ENCODE results near the gene IL17RA.

Gene IL17RA

GRCh38 chr22:17109976-17110375, 25.2 kb downstream of the IL17RA start:
- H3K9ac ChIP-seq (ENCODE audit: insufficient read length, low read depth): no peak overlapping the region
- TF ChIP-seq ZNF274 (IDR thresholded peaks at IDR 0.05; ENCODE audit: low read depth, low read length) (no peak), YY1 (IDR thresholded peaks at IDR 0.05; ENCODE audit: insufficient read depth, insufficient read length) (no peak), SUZ12 (IDR thresholded peaks at IDR 0.05; ENCODE audit: extremely low read depth, insufficient read depth, insufficient read length) (no peak)
- H3K4me1 ChIP-seq (ENCODE audit: insufficient read depth, insufficient read length): peaks cover 2% of the 10 kb centered on the region
- DNase-seq (ENCODE audit: low read depth, low spot score): no peak
- peaks cover 40% of the 10 kb centered on the region for H3K36me3 ChIP-seq (ENCODE audit: insufficient read depth, insufficient read length, low read length)
- H3K27me3 ChIP-seq (ENCODE audit: insufficient read depth, insufficient read length): no peaks in the 10 kb centered on the region
- no peak overlapping the region for H3K4me3 ChIP-seq (ENCODE audit: insufficient read length, low read depth)
- no peaks in the 10 kb centered on the region for H3K9me3 ChIP-seq (ENCODE audit: insufficient read depth, low read length)

- H3K4me3 ChIP-seq (ENCODE audit: insufficient read length, low read depth): no peak overlapping the region
- H3K9me3 ChIP-seq (ENCODE audit: insufficient read depth, low read length): no peaks in the 10 kb centered on the region
- peaks cover 31% of the 10 kb centered on the region for H3K36me3 ChIP-seq (ENCODE audit: insufficient read depth, insufficient read length, low read length)
- H3K9ac ChIP-seq (ENCODE audit: insufficient read length, low read depth): no peak overlapping the region
- no peak for TF ChIP-seq SUZ12 (IDR thresholded peaks at IDR 0.05; ENCODE audit: extremely low read depth, insufficient read depth, insufficient read length)
- TF ChIP-seq ZNF274 (IDR thresholded peaks at IDR 0.05; ENCODE audit: low read depth, low read length): no peak
- DNase-seq (ENCODE audit: low read depth, low spot score): no peak
- peaks cover 2% of the 10 kb centered on the region for H3K4me1 ChIP-seq (ENCODE audit: insufficient read depth, insufficient read length)
- no peaks in the 10 kb centered on the region for H3K27me3 ChIP-seq (ENCODE audit: insufficient read depth, insufficient read length)
Observed at GRCh38 chr22:17110791-17111550, 26.2 kb downstream of the IL17RA start.

- Histone ChIP-seq H3K36me3 (ENCODE audit: insufficient read depth, insufficient read length, low read length) (peaks cover 15% of the 10 kb centered on the region), H3K27me3 (ENCODE audit: insufficient read depth, insufficient read length) (no peaks in the 10 kb centered on the region), H3K4me1 (ENCODE audit: insufficient read depth, insufficient read length) (peaks cover 8% of the 10 kb centered on the region), H3K4me3 (ENCODE audit: insufficient read length, low read depth) (no peak overlapping the region), H3K9ac (ENCODE audit: insufficient read length, low read depth) (no peak overlapping the region), H3K9me3 (ENCODE audit: insufficient read depth, low read length) (no peaks in the 10 kb centered on the region)
- no peak for DNase-seq (ENCODE audit: low read depth, low spot score)
- TF ChIP-seq YY1 (IDR thresholded peaks at IDR 0.05; ENCODE audit: insufficient read depth, insufficient read length): no peak
- TF ChIP-seq SUZ12 (IDR thresholded peaks at IDR 0.05; ENCODE audit: extremely low read depth, insufficient read depth, insufficient read length): no peak
- TF ChIP-seq ZNF274 (IDR thresholded peaks at IDR 0.05; ENCODE audit: low read depth, low read length): no peak
Observed at GRCh38 chr22:17112491-17113042, 27.8 kb downstream of the IL17RA start.

- no peak overlapping the region for H3K9ac ChIP-seq (ENCODE audit: insufficient read length, low read depth)
- no peak for DNase-seq (ENCODE audit: low read depth, low spot score)
- peaks cover 8% of the 10 kb centered on the region for H3K4me1 ChIP-seq (ENCODE audit: insufficient read depth, insufficient read length)
- no peak for TF ChIP-seq SUZ12 (IDR thresholded peaks at IDR 0.05; ENCODE audit: extremely low read depth, insufficient read depth, insufficient read length)
- no peaks in the 10 kb centered on the region for H3K27me3 ChIP-seq (ENCODE audit: insufficient read depth, insufficient read length)
- H3K4me3 ChIP-seq (ENCODE audit: insufficient read length, low read depth): no peak overlapping the region
- H3K36me3 ChIP-seq (ENCODE audit: insufficient read depth, insufficient read length, low read length): peaks cover 9% of the 10 kb centered on the region
- H3K9me3 ChIP-seq (ENCODE audit: insufficient read depth, low read length): no peaks in the 10 kb centered on the region
Observed at GRCh38 chr22:17113600-17113999, 28.8 kb downstream of the IL17RA start.

- TF ChIP-seq YY1 (IDR thresholded peaks at IDR 0.05; ENCODE audit: insufficient read depth, insufficient read length) (no peak), SUZ12 (IDR thresholded peaks at IDR 0.05; ENCODE audit: extremely low read depth, insufficient read depth, insufficient read length) (no peak), ZNF274 (IDR thresholded peaks at IDR 0.05; ENCODE audit: low read depth, low read length) (no peak)
- H3K36me3 ChIP-seq (ENCODE audit: insufficient read depth, insufficient read length, low read length): peaks cover 2% of the 10 kb centered on the region
- DNase-seq (ENCODE audit: low read depth, low spot score): no peak
- H3K9me3 ChIP-seq (ENCODE audit: insufficient read depth, low read length): no peaks in the 10 kb centered on the region
- no peaks in the 10 kb centered on the region for H3K27me3 ChIP-seq (ENCODE audit: insufficient read depth, insufficient read length)
- H3K9ac ChIP-seq (ENCODE audit: insufficient read length, low read depth): no peak overlapping the region
- H3K4me1 ChIP-seq (ENCODE audit: insufficient read depth, insufficient read length): peaks cover 8% of the 10 kb centered on the region
- H3K4me3 ChIP-seq (ENCODE audit: insufficient read length, low read depth): no peak overlapping the region
Observed at GRCh38 chr22:17114173-17114897, 29.5 kb downstream of the IL17RA start.

GRCh38 chr22:17114898-17115235, 30.1 kb downstream of the IL17RA start:
- no peak for DNase-seq (ENCODE audit: low read depth, low spot score)
- TF ChIP-seq YY1 (IDR thresholded peaks at IDR 0.05; ENCODE audit: insufficient read depth, insufficient read length) (no peak), ZNF274 (IDR thresholded peaks at IDR 0.05; ENCODE audit: low read depth, low read length) (no peak), SUZ12 (IDR thresholded peaks at IDR 0.05; ENCODE audit: extremely low read depth, insufficient read depth, insufficient read length) (no peak)
- H3K4me1 ChIP-seq (ENCODE audit: insufficient read depth, insufficient read length): peaks cover 10% of the 10 kb centered on the region

GRCh38 chr22:17115236-17115635, 30.4 kb downstream of the IL17RA start:
- H3K36me3 ChIP-seq (ENCODE audit: insufficient read depth, insufficient read length, low read length): no peaks in the 10 kb centered on the region
- H3K27me3 ChIP-seq (ENCODE audit: insufficient read depth, insufficient read length): no peaks in the 10 kb centered on the region
- no peak for DNase-seq (ENCODE audit: low read depth, low spot score)
- no peak overlapping the region for H3K9ac ChIP-seq (ENCODE audit: insufficient read length, low read depth)
- H3K4me3 ChIP-seq (ENCODE audit: insufficient read length, low read depth): no peak overlapping the region
- no peak for TF ChIP-seq YY1 (IDR thresholded peaks at IDR 0.05; ENCODE audit: insufficient read depth, insufficient read length)
- no peaks in the 10 kb centered on the region for H3K9me3 ChIP-seq (ENCODE audit: insufficient read depth, low read length)
- peaks cover 10% of the 10 kb centered on the region for H3K4me1 ChIP-seq (ENCODE audit: insufficient read depth, insufficient read length)

More at GRCh38 chr22:17114898-17115235, 30.1 kb downstream of the IL17RA start:
- Histone ChIP-seq H3K36me3 (ENCODE audit: insufficient read depth, insufficient read length, low read length) (no peaks in the 10 kb centered on the region), H3K9ac (ENCODE audit: insufficient read length, low read depth) (no peak overlapping the region), H3K9me3 (ENCODE audit: insufficient read depth, low read length) (no peaks in the 10 kb centered on the region), H3K4me3 (ENCODE audit: insufficient read length, low read depth) (no peak overlapping the region), H3K27me3 (ENCODE audit: insufficient read depth, insufficient read length) (no peaks in the 10 kb centered on the region)
